WERI-Rb-1 (cell line): ENCODE data around the gene ARF6.

Source experiments
- DNase-seq: peaks from one replicate; pipeline ENCODE4 v3.0.0-alpha.2; 2020
- H3K27ac ChIP-seq: fragments of 250-450 bp; sonication (Bioruptor Pico); 2 replicates; pipeline ENCODE4 v1.5.1; 2020; ENCODE audit warnings: mild to moderate bottlenecking, moderate library complexity
- H3K27me3 ChIP-seq: fragments of 250-450 bp; sonication (Bioruptor Pico); 2 replicates; pipeline ENCODE4 v1.5.1; 2021; ENCODE audit warnings: mild to moderate bottlenecking, low read depth, moderate library complexity; ENCODE audit not compliant: insufficient read depth, severe bottlenecking
- H3K36me3 ChIP-seq: fragments of 250-450 bp; sonication (Bioruptor Pico); 2 replicates; pipeline ENCODE4 v1.5.1; 2020; ENCODE audit warnings: mild to moderate bottlenecking, moderate library complexity
- H3K4me3 ChIP-seq: 2 replicates; pipeline ENCODE4 v1.5.1; 2011; ENCODE audit warnings: low read depth, mild to moderate bottlenecking, control low read depth, low read length
- H3K9me3 ChIP-seq: fragments of 250-450 bp; sonication (Bioruptor Pico); 2 replicates; pipeline ENCODE4 v1.5.1; 2021; ENCODE audit warnings: mild to moderate bottlenecking, moderate library complexity; ENCODE audit not compliant: severe bottlenecking
- TF ChIP-seq, protein P1 (sequence below): IDR thresholded peaks from 2 replicates; pipeline ENCODE4 v1.5.1; 2011; ENCODE audit warnings: low read depth, mild to moderate bottlenecking, control low read depth, inconsistent platforms, low read length

Gene ARF6

DNA sequence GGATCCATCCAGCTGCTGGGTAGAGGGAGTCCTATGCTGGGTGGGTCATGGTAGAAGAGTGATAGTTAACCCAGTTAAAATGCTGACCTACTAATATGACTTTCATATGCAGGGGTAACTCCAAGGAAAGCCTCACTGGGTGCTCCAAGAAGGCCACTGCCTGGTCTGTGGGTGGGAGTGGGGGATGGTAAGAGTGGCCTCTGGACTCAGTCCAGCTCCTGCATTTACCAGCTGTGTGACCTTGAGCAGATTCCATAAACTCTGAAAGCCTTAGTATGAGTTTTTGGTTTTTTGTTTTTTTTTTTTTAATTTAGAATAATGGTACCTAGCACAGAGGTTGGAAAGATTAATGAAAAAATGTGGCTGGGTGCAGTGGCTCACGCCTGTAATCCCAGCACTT, 51.6 kb downstream of the ARF6 start:
- H3K36me3 ChIP-seq, result no peaks in the 10 kb centered on the region
- no peak overlapping the region for H3K27ac ChIP-seq
- DNase-seq, result no peak
- no peaks in the 10 kb centered on the region for H3K27me3 ChIP-seq
- H3K4me3 ChIP-seq, result no peak overlapping the region
- TF ChIP-seq, protein P1, sequence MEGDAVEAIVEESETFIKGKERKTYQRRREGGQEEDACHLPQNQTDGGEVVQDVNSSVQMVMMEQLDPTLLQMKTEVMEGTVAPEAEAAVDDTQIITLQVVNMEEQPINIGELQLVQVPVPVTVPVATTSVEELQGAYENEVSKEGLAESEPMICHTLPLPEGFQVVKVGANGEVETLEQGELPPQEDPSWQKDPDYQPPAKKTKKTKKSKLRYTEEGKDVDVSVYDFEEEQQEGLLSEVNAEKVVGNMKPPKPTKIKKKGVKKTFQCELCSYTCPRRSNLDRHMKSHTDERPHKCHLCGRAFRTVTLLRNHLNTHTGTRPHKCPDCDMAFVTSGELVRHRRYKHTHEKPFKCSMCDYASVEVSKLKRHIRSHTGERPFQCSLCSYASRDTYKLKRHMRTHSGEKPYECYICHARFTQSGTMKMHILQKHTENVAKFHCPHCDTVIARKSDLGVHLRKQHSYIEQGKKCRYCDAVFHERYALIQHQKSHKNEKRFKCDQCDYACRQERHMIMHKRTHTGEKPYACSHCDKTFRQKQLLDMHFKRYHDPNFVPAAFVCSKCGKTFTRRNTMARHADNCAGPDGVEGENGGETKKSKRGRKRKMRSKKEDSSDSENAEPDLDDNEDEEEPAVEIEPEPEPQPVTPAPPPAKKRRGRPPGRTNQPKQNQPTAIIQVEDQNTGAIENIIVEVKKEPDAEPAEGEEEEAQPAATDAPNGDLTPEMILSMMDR, result no peak
- no peaks in the 10 kb centered on the region for H3K9me3 ChIP-seq

DNA sequence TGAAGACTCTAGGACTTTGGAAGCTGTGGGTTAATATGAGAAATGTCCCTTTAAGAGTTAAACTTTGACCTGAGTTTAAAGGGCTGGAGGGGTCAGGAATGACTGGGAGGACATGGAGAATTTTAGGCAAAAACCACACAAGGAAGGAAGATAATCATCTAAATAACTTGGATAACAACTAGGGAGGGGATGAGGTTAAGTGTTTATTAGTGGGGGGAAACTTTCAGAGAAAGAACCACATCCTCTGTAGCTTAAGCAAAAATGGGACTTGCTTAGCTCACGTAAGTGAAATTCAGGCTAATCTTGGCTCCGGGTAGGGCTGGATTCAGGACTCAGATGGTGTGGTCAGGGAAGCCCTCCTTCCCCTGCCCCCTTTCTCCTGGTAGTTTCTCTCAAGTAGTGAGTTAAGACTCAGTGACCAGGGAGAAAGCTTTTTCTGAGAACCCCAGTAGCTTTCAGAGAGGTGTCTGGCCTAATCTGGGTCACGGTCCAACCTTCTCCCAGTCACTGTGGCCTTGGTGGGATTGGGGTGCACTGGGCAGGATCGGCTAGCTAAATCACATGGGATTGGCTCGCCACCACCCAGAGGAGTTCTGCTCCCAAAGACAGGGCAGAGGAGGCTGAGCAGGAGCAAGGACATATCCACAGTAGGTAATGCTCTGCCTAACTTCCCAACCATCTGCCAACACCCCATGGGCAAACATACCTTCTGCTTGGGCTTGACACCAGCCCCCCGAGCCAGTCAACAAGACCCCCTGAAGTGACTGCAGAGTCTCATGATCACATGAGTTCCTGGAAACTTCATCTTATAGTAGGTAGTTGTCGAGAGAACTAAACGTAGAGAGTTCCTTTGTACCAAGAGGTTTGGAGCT, 52.8 kb downstream of the ARF6 start:
- DNase-seq, result no peak
- TF ChIP-seq, protein P1, result no peak

More for the DNA sequence above, 52.8 kb downstream of the ARF6 start:
- Histone ChIP-seq H3K36me3 (no peaks in the 10 kb centered on the region), H3K27ac (no peak overlapping the region), H3K27me3 (no peaks in the 10 kb centered on the region), H3K4me3 (no peak overlapping the region), H3K9me3 (no peaks in the 10 kb centered on the region)
